Measurements from ENCODE around the gene CMSS1. TPM values are rescaled to one million over a fixed set of nuclear protein-coding genes. Genes with fewer than 3 reads are reported as not detected.

CMSS1 gene
- total and polyA plus RNA-seq, 2 donors (not counting 1 experiment from before 2014, with no cell fraction given): 7.3 to 22.8 TPM

GRCh38 chr3:99861216-99861615 lies 43.6 kb downstream of the CMSS1 start:
- no peaks in the 10 kb centered on the region for H3K9me3 Mint-ChIP-seq (ENCODE audit: insufficient read depth)
- no peaks in the 10 kb centered on the region for H3K36me3 ChIP-seq (replicated peaks in 1 of 2; ENCODE audit: control extremely low read depth in 1 of 2, control insufficient read depth in 1 of 2, extremely low read depth in 1 of 2, insufficient read depth in 2 of 2, low read length in 1 of 2)

GRCh38 chr3:99862208-99862607 lies 44.5 kb downstream of the CMSS1 start:
- Mint-ChIP-seq H3K9me3 (ENCODE audit: insufficient read depth) (no peaks in the 10 kb centered on the region), H3K4me3 (no peak overlapping the region), H3K4me1 (peaks cover 5% of the 10 kb centered on the region), H3K27me3 (no peaks in the 10 kb centered on the region), H3K27ac (no peak overlapping the region)
- H3K9ac ChIP-seq (ENCODE audit: low read length): no peak overlapping the region
- ChIA-PET POLR2A (no interaction called here), CTCF (no interaction called here)
- no peak for DNase-seq
- ATAC-seq (ENCODE audit: low read depth): no peak
- TF ChIP-seq EZH2 (IDR thresholded peaks at IDR 0.05; ENCODE audit: borderline replicate concordance, insufficient read depth, low read depth, low read length, poor library complexity, severe bottlenecking) (no peak), CTCF (IDR thresholded peaks at IDR 0.05) (no peak)
- H3K4me1 ChIP-seq (ENCODE audit: control insufficient read depth in 2 of 2, insufficient read depth in 2 of 2, low read length in 2 of 2): no peaks in the 10 kb centered on the region
- intact Hi-C loops (cut with micrococcal nuclease): no loop called here
- H3K9me3 ChIP-seq (ENCODE audit: control extremely low read depth in 1 of 3, control insufficient read depth in 2 of 3, insufficient read depth in 1 of 3, low read length in 2 of 3): no peaks in the 10 kb centered on the region
- no peaks in the 10 kb centered on the region for H3K36me3 ChIP-seq (replicated peaks in 1 of 2; ENCODE audit: control extremely low read depth in 1 of 2, control insufficient read depth in 1 of 2, extremely low read depth in 1 of 2, insufficient read depth in 2 of 2, low read length in 1 of 2)
- no peaks in the 10 kb centered on the region for H3K79me2 ChIP-seq (ENCODE audit: control insufficient read depth, insufficient read depth, low read length)
- H4K20me1 ChIP-seq (ENCODE audit: control insufficient read depth, insufficient read depth, low read length, poor library complexity, severe bottlenecking): no peaks in the 10 kb centered on the region
- H3K4me3 ChIP-seq (ENCODE audit: control extremely low read depth in 1 of 5, extremely low read depth in 1 of 5, insufficient read depth in 1 of 5, low read depth in 2 of 5, low read length in 4 of 5): no peak overlapping the region
- H2AFZ ChIP-seq (ENCODE audit: insufficient read depth, low read depth, low read length, poor library complexity, severe bottlenecking): no peak overlapping the region
- no peak overlapping the region for H3K4me2 ChIP-seq (replicated peaks; ENCODE audit: low read depth, low read length, poor library complexity, severe bottlenecking)
- no peaks in the 10 kb centered on the region for H3K27me3 ChIP-seq (replicated peaks in 1 of 4; ENCODE audit: control extremely low read depth in 1 of 4, control insufficient read depth in 3 of 4, insufficient read depth in 4 of 4, low read length in 3 of 4)
- WGBS (ENCODE audit: insufficient coverage): no CpG with 5 or more reads among the region's 2 CpGs
- no peak overlapping the region for H3K27ac ChIP-seq (ENCODE audit: low read length in 2 of 2)

More at GRCh38 chr3:99861216-99861615, 43.6 kb downstream of the CMSS1 start:
- no peak overlapping the region for H2AFZ ChIP-seq (ENCODE audit: insufficient read depth, low read depth, low read length, poor library complexity, severe bottlenecking)
- no peaks in the 10 kb centered on the region for H4K20me1 ChIP-seq (ENCODE audit: control insufficient read depth, insufficient read depth, low read length, poor library complexity, severe bottlenecking)
- H3K9me3 ChIP-seq (ENCODE audit: control extremely low read depth in 1 of 3, control insufficient read depth in 2 of 3, insufficient read depth in 1 of 3, low read length in 2 of 3): no peaks in the 10 kb centered on the region
- H3K4me1 ChIP-seq (ENCODE audit: control insufficient read depth in 2 of 2, insufficient read depth in 2 of 2, low read length in 2 of 2): no peaks in the 10 kb centered on the region
- no peak for ATAC-seq (ENCODE audit: low read depth)
- H3K4me2 ChIP-seq (replicated peaks; ENCODE audit: low read depth, low read length, poor library complexity, severe bottlenecking): no peak overlapping the region
- TF ChIP-seq EZH2 (IDR thresholded peaks at IDR 0.05; ENCODE audit: borderline replicate concordance, insufficient read depth, low read depth, low read length, poor library complexity, severe bottlenecking) (no peak), CTCF (IDR thresholded peaks at IDR 0.05) (no peak)
- DNase-seq: no peak
- H3K27ac ChIP-seq (ENCODE audit: low read length in 2 of 2): no peak overlapping the region
- Mint-ChIP-seq H3K27me3 (no peaks in the 10 kb centered on the region), H3K27ac (no peak overlapping the region), H3K4me3 (no peak overlapping the region), H3K4me1 (peaks cover 2% of the 10 kb centered on the region)
- intact Hi-C loops (cut with micrococcal nuclease): no loop called here
- H3K4me3 ChIP-seq (ENCODE audit: control extremely low read depth in 1 of 5, extremely low read depth in 1 of 5, insufficient read depth in 1 of 5, low read depth in 2 of 5, low read length in 4 of 5): no peak overlapping the region
- no peaks in the 10 kb centered on the region for H3K79me2 ChIP-seq (ENCODE audit: control insufficient read depth, insufficient read depth, low read length)
- ChIA-PET CTCF (no interaction called here), POLR2A (no interaction called here)
- H3K27me3 ChIP-seq (replicated peaks in 1 of 4; ENCODE audit: control extremely low read depth in 1 of 4, control insufficient read depth in 3 of 4, insufficient read depth in 4 of 4, low read length in 3 of 4): no peaks in the 10 kb centered on the region
- no CpG with 5 or more reads among the region's 1 CpG for WGBS (ENCODE audit: insufficient coverage)
- no peak overlapping the region for H3K9ac ChIP-seq (ENCODE audit: low read length)

All from B cell (primary cell).